ENCODE results near the gene EIF4A3.

- TF ChIP-seq CTCF (IDR thresholded peaks at IDR 0.05): no peak
- TF ChIP-seq SIN3A (IDR thresholded peaks at IDR 0.05; ENCODE audit: borderline replicate concordance, insufficient read depth, low read depth, low read length): no peak
- no peak for TF ChIP-seq TCF7L2 (IDR thresholded peaks at IDR 0.05; ENCODE audit: low read depth, low read length)
- no peak for TF ChIP-seq REST (IDR thresholded peaks at IDR 0.05; ENCODE audit: insufficient read depth in 1 of 2, low read depth in 2 of 2, low read length in 1 of 2)
- TF ChIP-seq POLR2AphosphoS5 (IDR thresholded peaks at IDR 0.05; ENCODE audit: low read depth, low read length): no peak
Observed at GRCh38 chr17:80096561-80097021, 50.3 kb downstream of the EIF4A3 start.

Measured in Panc1 (cell line).